Trophoblast cell (in vitro differentiated cells and primary cell): ENCODE results near the gene MAGI2.

Source experiments
- DNase-seq, 2 donors: peaks; one replicate each; pipeline ENCODE4 v3.0.0-alpha.2; 2016
- H2AFZ ChIP-seq: 2 replicates; pipeline ENCODE4 v1.6.1; 2013; ENCODE audit warnings: low read length, moderate library complexity, mild to moderate bottlenecking; ENCODE audit not compliant: insufficient read depth, poor library complexity
- H2AK5ac ChIP-seq: 2 replicates; pipeline ENCODE4 v1.6.1; 2013; ENCODE audit warnings: mild to moderate bottlenecking, low read length
- H2BK120ac ChIP-seq: 2 replicates; pipeline ENCODE4 v1.6.1; 2013; ENCODE audit warnings: low read length, mild to moderate bottlenecking, moderate library complexity; ENCODE audit not compliant: insufficient read depth, poor library complexity
- H2BK12ac ChIP-seq: 2 replicates; pipeline ENCODE4 v1.6.1; 2013; ENCODE audit warnings: mild to moderate bottlenecking, low read length, moderate library complexity
- H2BK5ac ChIP-seq: 2 replicates; pipeline ENCODE4 v1.6.1; 2013; ENCODE audit warnings: low read length, low read depth, moderate library complexity, mild to moderate bottlenecking; ENCODE audit not compliant: poor library complexity
- H3K14ac ChIP-seq: 2 replicates; pipeline ENCODE4 v1.6.1; 2013; ENCODE audit warnings: mild to moderate bottlenecking, low read length
- H3K18ac ChIP-seq: 2 replicates; pipeline ENCODE4 v1.6.1; 2013; ENCODE audit warnings: mild to moderate bottlenecking, low read length
- H3K23ac ChIP-seq: 2 replicates; pipeline ENCODE4 v1.6.1; 2013; ENCODE audit warnings: low read length
- H3K27ac ChIP-seq: 2 replicates; pipeline ENCODE4 v1.5.1; 2013; ENCODE audit warnings: low read depth, mild to moderate bottlenecking, inconsistent platforms, low read length, moderate library complexity
- H3K27me3 ChIP-seq: 2 replicates; pipeline ENCODE4 v1.6.1; 2013; ENCODE audit warnings: inconsistent platforms, mild to moderate bottlenecking, low read length, moderate library complexity; ENCODE audit not compliant: insufficient read depth
- H3K36me3 ChIP-seq, 2 experiments: 1 replicate in 1 of 2; 2 replicates in 1 of 2; pipeline ENCODE4 v1.6.1; 2013; ENCODE audit warnings: low read length in 2 of 2, mild to moderate bottlenecking in 2 of 2, moderate library complexity in 1 of 2; ENCODE audit not compliant: insufficient read depth in 2 of 2, control insufficient read depth in 1 of 2
- H3K4ac ChIP-seq: 2 replicates; pipeline ENCODE4 v1.6.1; 2013; ENCODE audit warnings: low read depth, mild to moderate bottlenecking, low read length, moderate library complexity
- H3K4me1 ChIP-seq, 2 experiments: 1 replicate in 1 of 2; 2 replicates in 1 of 2; pipeline ENCODE4 v1.6.1; 2013; ENCODE audit warnings: low read length in 2 of 2, mild to moderate bottlenecking in 2 of 2, moderate library complexity in 1 of 2; ENCODE audit not compliant: insufficient read depth in 2 of 2, control insufficient read depth in 1 of 2
- H3K4me2 ChIP-seq: 2 replicates; pipeline ENCODE4 v1.6.1; 2013; ENCODE audit warnings: inconsistent platforms, mild to moderate bottlenecking, low read length, moderate library complexity
- H3K4me3 ChIP-seq: 2 replicates; pipeline ENCODE4 v1.5.1; 2013; ENCODE audit warnings: mild to moderate bottlenecking, low read depth, low read length, inconsistent platforms
- H3K79me1 ChIP-seq: one replicate; pipeline ENCODE4 v1.6.1; 2013; ENCODE audit warnings: low read length
- H3K79me2 ChIP-seq: 2 replicates; pipeline ENCODE4 v1.6.1; 2013; ENCODE audit warnings: low read length, mild to moderate bottlenecking; ENCODE audit not compliant: control insufficient read depth, insufficient read depth, poor library complexity
- H3K9ac ChIP-seq: 2 replicates; pipeline ENCODE4 v1.6.1; 2013; ENCODE audit warnings: mild to moderate bottlenecking, low read length
- H3K9me3 ChIP-seq: 2 replicates; pipeline ENCODE4 v1.6.1; 2013; ENCODE audit warnings: low read depth, mild to moderate bottlenecking, control low read depth, inconsistent platforms, low read length; ENCODE audit not compliant: insufficient read depth
- H4K12ac ChIP-seq: 2 replicates; pipeline ENCODE4 v1.6.1; 2013; ENCODE audit warnings: low read depth, mild to moderate bottlenecking, low read length, moderate library complexity
- H4K8ac ChIP-seq: 2 replicates; pipeline ENCODE4 v1.6.1; 2013; ENCODE audit warnings: low read depth, mild to moderate bottlenecking, low read length, moderate library complexity
- H4K91ac ChIP-seq: one replicate; pipeline ENCODE4 v1.6.1; 2013; ENCODE audit warnings: low read depth, mild to moderate bottlenecking, low read length, moderate library complexity
- WGBS: extraction: QIAGEN DNeasy Blood & Tissue Kit; methylation state at CpG from one replicate; pipeline ENCODE4 v1.1.7; 2013; ENCODE audit warnings: missing lambda C conversion rate; ENCODE audit not compliant: insufficient read length, insufficient coverage; ENCODE audit errors: extremely low coverage; 5-methylcytosine and 5-hydroxymethylcytosine counted together

Gene MAGI2

DNA sequence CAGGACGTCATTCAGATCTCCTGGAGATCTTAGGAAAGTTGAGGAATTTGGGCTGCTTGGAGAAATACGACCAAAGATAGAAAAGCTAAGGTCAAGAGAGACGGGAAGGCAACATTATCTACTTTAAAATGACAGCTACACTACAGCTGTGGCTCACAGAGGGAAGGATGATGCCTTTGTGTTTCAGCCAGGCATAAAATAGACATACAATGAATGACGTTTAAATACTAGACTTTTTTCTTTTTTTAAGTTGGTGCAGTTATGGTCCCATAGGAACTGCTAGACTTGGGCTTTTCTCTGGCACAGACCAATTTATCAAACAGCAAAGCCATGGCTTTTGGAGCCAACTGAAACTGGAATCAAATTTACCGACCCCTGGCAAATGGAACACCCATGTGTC is 164.8 kb downstream of the MAGI2 start:
- Histone ChIP-seq H3K27ac (no peak overlapping the region), H3K79me2 (no peaks in the 10 kb centered on the region), H3K4me2 (no peak overlapping the region), H3K36me3 (no peaks in the 10 kb centered on the region), H4K12ac (no peak overlapping the region), H3K4ac (no peak overlapping the region), H2AK5ac (no peak overlapping the region), H4K91ac (no peak overlapping the region), H4K8ac (no peak overlapping the region), H3K9me3 (no peaks in the 10 kb centered on the region), H2BK5ac (no peak overlapping the region), H3K4me3 (no peak overlapping the region), H2AFZ (no peak overlapping the region), H3K79me1 (no peaks in the 10 kb centered on the region), H3K4me1 (no peaks in the 10 kb centered on the region), H3K18ac (no peak overlapping the region), H2BK120ac (no peak overlapping the region), H3K23ac (no peak overlapping the region), H2BK12ac (no peak overlapping the region), H3K14ac (no peak overlapping the region), H3K27me3 (no peaks in the 10 kb centered on the region), H3K9ac (no peak overlapping the region)
- no peak for DNase-seq
- WGBS, result no CpG with 5 or more reads among the region's 5 CpGs

GRCh38 chr7:79287981-79288380 is 165.5 kb downstream of the MAGI2 start:
- no peak overlapping the region for H2BK120ac ChIP-seq
- H3K14ac ChIP-seq, result no peak overlapping the region

DNA sequence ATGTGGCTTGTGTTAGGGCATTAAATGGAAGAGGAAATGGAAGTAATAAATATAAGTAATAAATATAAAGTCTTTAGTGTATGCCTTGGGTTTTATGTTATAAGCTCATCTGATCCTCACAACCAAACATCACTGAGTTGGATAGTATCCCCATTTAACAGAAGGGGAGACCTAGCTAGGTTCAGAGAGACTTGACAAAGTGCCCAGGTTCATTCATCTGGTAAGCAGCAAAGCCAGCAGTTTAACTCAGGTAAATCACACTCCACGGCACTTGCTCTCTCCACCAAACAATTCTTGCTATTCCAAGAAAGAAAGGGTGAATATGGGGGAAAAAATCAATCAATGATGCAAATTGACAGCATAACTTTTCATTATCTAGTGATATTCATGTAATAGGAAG is 167.3 kb downstream of the MAGI2 start:
- Histone ChIP-seq H4K8ac (no peak overlapping the region), H4K12ac (no peak overlapping the region), H3K4ac (no peak overlapping the region), H3K23ac (no peak overlapping the region), H3K27ac (no peak overlapping the region), H2BK5ac (no peak overlapping the region), H2BK120ac (no peak overlapping the region), H3K4me1 (no peaks in the 10 kb centered on the region), H3K14ac (no peak overlapping the region), H3K9ac (no peak overlapping the region), H3K4me3 (no peak overlapping the region), H3K27me3 (no peaks in the 10 kb centered on the region), H3K18ac (no peak overlapping the region), H3K36me3 (no peaks in the 10 kb centered on the region), H3K9me3 (no peaks in the 10 kb centered on the region), H2AK5ac (no peak overlapping the region), H3K79me2 (no peaks in the 10 kb centered on the region), H2AFZ (no peak overlapping the region), H3K79me1 (no peaks in the 10 kb centered on the region), H3K4me2 (no peak overlapping the region), H2BK12ac (no peak overlapping the region), H4K91ac (no peak overlapping the region)
- WGBS, result no CpG with 5 or more reads among the region's 1 CpG
- DNase-seq, result no peak

More at GRCh38 chr7:79287981-79288380, 165.5 kb downstream of the MAGI2 start:
- WGBS, result no CpG with 5 or more reads among the region's 1 CpG
- H3K27ac ChIP-seq, result no peak overlapping the region
- H2AFZ ChIP-seq, result no peak overlapping the region
- no peak overlapping the region for H2BK12ac ChIP-seq
- no peaks in the 10 kb centered on the region for H3K79me2 ChIP-seq
- H3K23ac ChIP-seq, result no peak overlapping the region
- no peak overlapping the region for H3K9ac ChIP-seq
- H4K12ac ChIP-seq, result no peak overlapping the region
- no peak for DNase-seq
- no peak overlapping the region for H3K4me2 ChIP-seq
- H2BK5ac ChIP-seq, result no peak overlapping the region
- no peak overlapping the region for H4K91ac ChIP-seq
- no peak overlapping the region for H2AK5ac ChIP-seq
- H3K4me3 ChIP-seq, result no peak overlapping the region
- no peaks in the 10 kb centered on the region for H3K27me3 ChIP-seq
- H3K36me3 ChIP-seq, result no peaks in the 10 kb centered on the region
- no peaks in the 10 kb centered on the region for H3K4me1 ChIP-seq
- no peak overlapping the region for H4K8ac ChIP-seq
- no peaks in the 10 kb centered on the region for H3K9me3 ChIP-seq
- H3K79me1 ChIP-seq, result no peaks in the 10 kb centered on the region
- no peak overlapping the region for H3K18ac ChIP-seq
- no peak overlapping the region for H3K4ac ChIP-seq

- Histone ChIP-seq H3K36me3 (no peaks in the 10 kb centered on the region), H2BK120ac (no peak overlapping the region), H2BK5ac (no peak overlapping the region), H3K18ac (no peak overlapping the region), H2BK12ac (no peak overlapping the region), H4K8ac (no peak overlapping the region), H3K4me1 (no peaks in the 10 kb centered on the region), H2AFZ (no peak overlapping the region), H2AK5ac (no peak overlapping the region), H3K9ac (no peak overlapping the region), H3K9me3 (no peaks in the 10 kb centered on the region), H3K4ac (no peak overlapping the region), H3K27ac (no peak overlapping the region), H3K4me2 (no peak overlapping the region), H3K4me3 (no peak overlapping the region), H3K27me3 (no peaks in the 10 kb centered on the region), H4K91ac (no peak overlapping the region), H3K79me2 (no peaks in the 10 kb centered on the region), H4K12ac (no peak overlapping the region), H3K79me1 (no peaks in the 10 kb centered on the region), H3K14ac (no peak overlapping the region), H3K23ac (no peak overlapping the region)
- no CpG with 5 or more reads among the region's 1 CpG for WGBS
- DNase-seq, result no peak
Measured at GRCh38 chr7:79285756-79286155, 167.7 kb downstream of the MAGI2 start.
